Measurements from ENCODE around the gene TTLL10.

DNA sequence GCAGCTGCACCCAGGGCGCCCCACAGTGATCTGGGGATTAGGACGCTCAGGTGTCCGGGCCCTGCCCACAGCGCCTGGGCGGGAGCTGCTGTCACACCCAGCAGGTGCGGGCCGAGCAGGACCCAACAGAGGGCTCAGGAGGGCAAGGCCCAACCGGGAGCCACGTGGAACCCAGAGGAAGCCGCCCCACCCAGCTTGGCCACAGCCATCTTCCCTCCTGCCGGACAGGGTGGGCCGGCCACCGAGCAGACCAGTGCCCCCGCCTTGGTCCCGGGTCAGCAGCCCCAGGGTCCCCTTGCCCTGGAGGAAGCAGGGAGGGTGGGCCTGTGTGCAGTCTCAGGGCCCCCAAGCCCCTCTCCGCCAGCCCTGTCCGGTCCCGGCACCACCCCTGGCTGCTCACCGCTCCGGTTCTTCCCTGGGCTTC is 6.3 kb upstream of the TTLL10 start:
- TF ChIP-seq, protein P1, sequence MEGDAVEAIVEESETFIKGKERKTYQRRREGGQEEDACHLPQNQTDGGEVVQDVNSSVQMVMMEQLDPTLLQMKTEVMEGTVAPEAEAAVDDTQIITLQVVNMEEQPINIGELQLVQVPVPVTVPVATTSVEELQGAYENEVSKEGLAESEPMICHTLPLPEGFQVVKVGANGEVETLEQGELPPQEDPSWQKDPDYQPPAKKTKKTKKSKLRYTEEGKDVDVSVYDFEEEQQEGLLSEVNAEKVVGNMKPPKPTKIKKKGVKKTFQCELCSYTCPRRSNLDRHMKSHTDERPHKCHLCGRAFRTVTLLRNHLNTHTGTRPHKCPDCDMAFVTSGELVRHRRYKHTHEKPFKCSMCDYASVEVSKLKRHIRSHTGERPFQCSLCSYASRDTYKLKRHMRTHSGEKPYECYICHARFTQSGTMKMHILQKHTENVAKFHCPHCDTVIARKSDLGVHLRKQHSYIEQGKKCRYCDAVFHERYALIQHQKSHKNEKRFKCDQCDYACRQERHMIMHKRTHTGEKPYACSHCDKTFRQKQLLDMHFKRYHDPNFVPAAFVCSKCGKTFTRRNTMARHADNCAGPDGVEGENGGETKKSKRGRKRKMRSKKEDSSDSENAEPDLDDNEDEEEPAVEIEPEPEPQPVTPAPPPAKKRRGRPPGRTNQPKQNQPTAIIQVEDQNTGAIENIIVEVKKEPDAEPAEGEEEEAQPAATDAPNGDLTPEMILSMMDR (conservative IDR thresholded peaks at IDR 0.05; ENCODE audit: low read depth, low read length) = no peak
- TF ChIP-seq CEBPB (IDR thresholded peaks at IDR 0.05; ENCODE audit: low read depth, low read length) = no peak
- no peak for TF ChIP-seq RCOR1 (IDR thresholded peaks at IDR 0.05; ENCODE audit: insufficient replicate concordance, low read length)
- no peak for TF ChIP-seq ELK1 (IDR thresholded peaks at IDR 0.05; ENCODE audit: borderline replicate concordance, low read depth, low read length)
- TF ChIP-seq NFE2L2 (IDR thresholded peaks at IDR 0.05; ENCODE audit: low read depth, low read length) = no peak
- no peak for TF ChIP-seq POLR2A (IDR thresholded peaks at IDR 0.05; ENCODE audit: low read depth, low read length)
- no peak for TF ChIP-seq USF2 (IDR thresholded peaks at IDR 0.05; ENCODE audit: low read depth, low read length)
- no peak for TF ChIP-seq MXI1 (IDR thresholded peaks at IDR 0.05; ENCODE audit: borderline replicate concordance, low read depth, low read length)
- no peak for TF ChIP-seq BHLHE40 (IDR thresholded peaks at IDR 0.05; ENCODE audit: low read depth, low read length)
- no peak for TF ChIP-seq FOS (IDR thresholded peaks at IDR 0.05; ENCODE audit: low read depth, low read length)
- no peak for TF ChIP-seq MAZ (IDR thresholded peaks at IDR 0.05; ENCODE audit: borderline replicate concordance, low read depth, low read length)
- no peak for TF ChIP-seq SMC3 (IDR thresholded peaks at IDR 0.05; ENCODE audit: low read depth, low read length)
- TF ChIP-seq RAD21 (IDR thresholded peaks at IDR 0.05; ENCODE audit: low read length) = no peak
